NB4 (cell line): ENCODE measurements around the gene OPCML.

Experiments
- POLR2A ChIP-seq: IDR thresholded peaks from 2 replicates; pipeline ENCODE4 v1.6.1; 2011; ENCODE audit warnings: mild to moderate bottlenecking; ENCODE audit not compliant: insufficient read length; ENCODE audit errors: extremely low read depth
- TF ChIP-seq, protein P1 (sequence below): IDR thresholded peaks from one replicate; pipeline ENCODE4 v1.5.1; 2012; ENCODE audit warnings: low read depth, low read length
- TF ChIP-seq, protein P2 (sequence below): IDR thresholded peaks from 2 replicates; pipeline ENCODE4 v1.6.1; 2011; ENCODE audit warnings: low read depth, low read length

DNA sequence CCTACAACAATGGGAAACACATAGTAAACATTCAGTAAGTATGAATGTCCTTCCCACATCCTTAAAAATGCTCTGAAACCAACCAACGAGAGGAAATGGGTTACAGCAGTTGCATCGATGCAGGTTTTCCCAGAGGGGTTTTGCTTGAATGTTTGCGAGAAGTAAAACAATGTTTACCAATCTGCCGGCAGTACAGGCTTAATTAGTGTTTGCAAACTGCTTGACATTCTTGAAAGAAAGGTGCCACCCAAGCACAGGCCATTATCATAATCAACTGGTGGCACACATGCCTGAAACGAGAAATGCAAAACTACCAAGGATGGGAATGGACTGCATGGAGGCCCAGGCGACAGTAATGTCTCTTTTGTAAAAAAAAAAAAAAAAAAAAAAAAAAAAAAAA is 27.1 kb upstream of the OPCML start:
- TF ChIP-seq, protein P1, sequence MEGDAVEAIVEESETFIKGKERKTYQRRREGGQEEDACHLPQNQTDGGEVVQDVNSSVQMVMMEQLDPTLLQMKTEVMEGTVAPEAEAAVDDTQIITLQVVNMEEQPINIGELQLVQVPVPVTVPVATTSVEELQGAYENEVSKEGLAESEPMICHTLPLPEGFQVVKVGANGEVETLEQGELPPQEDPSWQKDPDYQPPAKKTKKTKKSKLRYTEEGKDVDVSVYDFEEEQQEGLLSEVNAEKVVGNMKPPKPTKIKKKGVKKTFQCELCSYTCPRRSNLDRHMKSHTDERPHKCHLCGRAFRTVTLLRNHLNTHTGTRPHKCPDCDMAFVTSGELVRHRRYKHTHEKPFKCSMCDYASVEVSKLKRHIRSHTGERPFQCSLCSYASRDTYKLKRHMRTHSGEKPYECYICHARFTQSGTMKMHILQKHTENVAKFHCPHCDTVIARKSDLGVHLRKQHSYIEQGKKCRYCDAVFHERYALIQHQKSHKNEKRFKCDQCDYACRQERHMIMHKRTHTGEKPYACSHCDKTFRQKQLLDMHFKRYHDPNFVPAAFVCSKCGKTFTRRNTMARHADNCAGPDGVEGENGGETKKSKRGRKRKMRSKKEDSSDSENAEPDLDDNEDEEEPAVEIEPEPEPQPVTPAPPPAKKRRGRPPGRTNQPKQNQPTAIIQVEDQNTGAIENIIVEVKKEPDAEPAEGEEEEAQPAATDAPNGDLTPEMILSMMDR, result no peak
- TF ChIP-seq, protein P2, sequence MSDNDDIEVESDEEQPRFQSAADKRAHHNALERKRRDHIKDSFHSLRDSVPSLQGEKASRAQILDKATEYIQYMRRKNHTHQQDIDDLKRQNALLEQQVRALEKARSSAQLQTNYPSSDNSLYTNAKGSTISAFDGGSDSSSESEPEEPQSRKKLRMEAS, result no peak
- no peak for TF ChIP-seq POLR2A
